Parathyroid adenoma (tissue), 2 donors: ENCODE measurements around the gene CADPS2.

Experiments
- H2AFZ ChIP-seq: fragments of 300-600 bp; sonication (generic); one replicate; pipeline ENCODE4 v1.7.0; 2017; ENCODE audit warnings: antibody characterized with exemption, mild to moderate bottlenecking
- H3K27ac ChIP-seq: fragments of 300-600 bp; sonication (generic); one replicate; pipeline ENCODE4 v1.7.0; 2017
- H3K27me3 ChIP-seq: fragments of 300-600 bp; sonication (generic); one replicate; pipeline ENCODE4 v1.7.0; 2017; ENCODE audit warnings: low read length; ENCODE audit not compliant: control insufficient read depth, insufficient read depth
- H3K36me3 ChIP-seq: fragments of 300-600 bp; sonication (generic); one replicate; pipeline ENCODE4 v1.7.0; 2017; ENCODE audit warnings: low read length; ENCODE audit not compliant: control insufficient read depth, insufficient read depth
- H3K4me1 ChIP-seq: fragments of 300-600 bp; sonication (generic); one replicate; pipeline ENCODE4 v1.7.0; 2017; ENCODE audit warnings: control low read depth
- H3K4me2 ChIP-seq: fragments of 300-600 bp; sonication (generic); one replicate; pipeline ENCODE4 v1.7.0; 2017; ENCODE audit warnings: low read length
- H3K4me3 ChIP-seq: fragments of 300-600 bp; sonication (generic); one replicate; pipeline ENCODE4 v1.7.0; 2017; ENCODE audit warnings: low read depth, low read length
- H3K79me2 ChIP-seq: fragments of 300-600 bp; sonication (generic); one replicate; pipeline ENCODE4 v1.7.0; 2017; ENCODE audit warnings: control low read depth
- H3K9ac ChIP-seq: fragments of 300-600 bp; sonication (generic); one replicate; pipeline ENCODE4 v1.7.0; 2017; ENCODE audit warnings: mild to moderate bottlenecking
- H3K9me3 ChIP-seq: fragments of 300-600 bp; sonication (generic); one replicate; pipeline ENCODE4 v1.7.0; 2017; ENCODE audit warnings: low read length; ENCODE audit not compliant: control insufficient read depth
- CTCF ChIP-seq: fragments of 300-600 bp; sonication (generic); IDR thresholded peaks from one replicate; pipeline ENCODE4 v1.7.0; 2017; ENCODE audit warnings: antibody characterized with exemption, mild to moderate bottlenecking
- donor health status: primary hyperparathyroidism.

The CADPS2 gene

GRCh38 chr7:122543166-122543565 is 343.1 kb downstream of the CADPS2 start:
- no peaks in the 10 kb centered on the region for H3K27me3 ChIP-seq
- TF ChIP-seq CTCF: no peak
- H3K9me3 ChIP-seq: no peaks in the 10 kb centered on the region
- no peaks in the 10 kb centered on the region for H3K36me3 ChIP-seq
- no peak overlapping the region for H3K27ac ChIP-seq
- H3K4me2 ChIP-seq: no peak overlapping the region
- no peaks in the 10 kb centered on the region for H3K79me2 ChIP-seq
- no peak overlapping the region for H3K9ac ChIP-seq
- H3K4me3 ChIP-seq: no peak overlapping the region
- H3K4me1 ChIP-seq: no peaks in the 10 kb centered on the region
- H2AFZ ChIP-seq: no peak overlapping the region

GRCh38 chr7:122535086-122535485 is 351.2 kb downstream of the CADPS2 start:
- Histone ChIP-seq H3K9ac (no peak overlapping the region), H3K4me3 (no peak overlapping the region), H3K79me2 (no peaks in the 10 kb centered on the region), H3K36me3 (no peaks in the 10 kb centered on the region), H3K27me3 (no peaks in the 10 kb centered on the region), H3K4me2 (no peak overlapping the region), H2AFZ (no peak overlapping the region), H3K27ac (no peak overlapping the region), H3K9me3 (no peaks in the 10 kb centered on the region), H3K4me1 (no peaks in the 10 kb centered on the region)
- TF ChIP-seq CTCF: no peak

GRCh38 chr7:122532406-122533269 is 353.6 kb downstream of the CADPS2 start:
- H2AFZ ChIP-seq: no peak overlapping the region
- H3K9ac ChIP-seq: no peak overlapping the region
- no peaks in the 10 kb centered on the region for H3K36me3 ChIP-seq
- H3K4me1 ChIP-seq: no peaks in the 10 kb centered on the region
- no peak overlapping the region for H3K4me2 ChIP-seq
- H3K9me3 ChIP-seq: no peaks in the 10 kb centered on the region
- no peaks in the 10 kb centered on the region for H3K79me2 ChIP-seq
- H3K4me3 ChIP-seq: no peak overlapping the region
- H3K27me3 ChIP-seq: no peaks in the 10 kb centered on the region
- TF ChIP-seq CTCF: no peak
- no peak overlapping the region for H3K27ac ChIP-seq

GRCh38 chr7:122528879-122529481 is 357.3 kb downstream of the CADPS2 start:
- H3K4me3 ChIP-seq: no peak overlapping the region
- H3K4me2 ChIP-seq: no peak overlapping the region
- no peak overlapping the region for H2AFZ ChIP-seq
- H3K36me3 ChIP-seq: no peaks in the 10 kb centered on the region
- H3K9me3 ChIP-seq: no peaks in the 10 kb centered on the region
- no peak overlapping the region for H3K9ac ChIP-seq
- H3K27ac ChIP-seq: no peak overlapping the region
- H3K79me2 ChIP-seq: no peaks in the 10 kb centered on the region
- no peaks in the 10 kb centered on the region for H3K27me3 ChIP-seq
- peak; percentile 40 for TF ChIP-seq CTCF
- no peaks in the 10 kb centered on the region for H3K4me1 ChIP-seq
